Measurements from ENCODE around the gene ANKRD23. TPM values are rescaled to one million over a fixed set of nuclear protein-coding genes. Genes with fewer than 3 reads are reported as not detected.

The ANKRD23 gene
- total RNA-seq, 4 donors from 2014 or later: 3.0 to 8.2 (median 3.2) TPM

GRCh38 chr2:96801786-96802595 lies 41.8 kb downstream of the ANKRD23 start:
- no peaks in the 10 kb centered on the region for H3K9me3 ChIP-seq
- intact Hi-C loops (cut with DNase I): loop anchor here (10.0 kb wide), 2 partner anchors 167 to 277 kb away; partner anchors contain the start of gene KANSL3
- 89 to 94% methylated on average over 6 to 10 of the region's 10 CpGs for whole genome bisulfite sequencing, 2 donors

GRCh38 chr2:96801005-96801785 lies 42.6 kb downstream of the ANKRD23 start:
- H3K27ac ChIP-seq: no peak overlapping the region
- H3K4me3 ChIP-seq (replicated peaks in 1 of 3): no peak overlapping the region
- H3K27me3 ChIP-seq: no peaks in the 10 kb centered on the region
- TF ChIP-seq CTCF (IDR thresholded peaks at IDR 0.05): peak; percentile 69 to 97 (median 94)
- TF ChIP-seq POLR2A (IDR thresholded peaks at IDR 0.05): no peak
- H3K9me3 ChIP-seq: no peaks in the 10 kb centered on the region
- H3K4me1 ChIP-seq: peaks cover 3 to 4% of the 10 kb centered on the region in 2 donors
- peak; percentile 89 to 91 for DNase-seq
- intact Hi-C loops (cut with DNase I): loop anchor here (10.0 kb wide), 2 partner anchors 166 to 276 kb away; partner anchors contain the start of gene KANSL3
- H3K36me3 ChIP-seq: peaks cover 0 to 4% of the 10 kb centered on the region in 2 donors
- 36 to 74% methylated on average over 5 to 13 of the region's 15 CpGs for WGBS, 2 donors

More at GRCh38 chr2:96801786-96802595, 41.8 kb downstream of the ANKRD23 start:
- Histone ChIP-seq H3K36me3 (peaks cover 0 to 2% of the 10 kb centered on the region in 2 donors), H3K4me3 (replicated peaks in 1 of 3) (no peak overlapping the region), H3K27me3 (no peaks in the 10 kb centered on the region), H3K27ac (no peak overlapping the region), H3K4me1 (peaks cover 3 to 4% of the 10 kb centered on the region in 2 donors)
- DNase-seq: no peak
- no peak for TF ChIP-seq CTCF (IDR thresholded peaks at IDR 0.05)
- TF ChIP-seq POLR2A (IDR thresholded peaks at IDR 0.05): no peak

- peaks cover 3 to 4% of the 10 kb centered on the region in 2 donors for H3K4me1 ChIP-seq
- H3K9me3 ChIP-seq: no peaks in the 10 kb centered on the region
- intact Hi-C loops (cut with DNase I): loop anchor here (10.0 kb wide), 2 partner anchors 166 to 276 kb away; partner anchors contain the start of gene KANSL3
- no peak overlapping the region for H3K4me3 ChIP-seq (replicated peaks in 1 of 3)
- H3K27me3 ChIP-seq: no peaks in the 10 kb centered on the region
- no peak overlapping the region for H3K27ac ChIP-seq
- 87 to 95% methylated on average over 16 to 23 of the region's 27 CpGs for WGBS, 2 donors
- no peak for DNase-seq
- H3K36me3 ChIP-seq: peaks cover 0 to 4% of the 10 kb centered on the region in 2 donors
- TF ChIP-seq POLR2A (IDR thresholded peaks at IDR 0.05): no peak
- no peak for TF ChIP-seq CTCF (IDR thresholded peaks at IDR 0.05)
Measured at GRCh38 chr2:96800061-96801004, 43.5 kb downstream of the ANKRD23 start.

GRCh38 chr2:96799623-96799935 lies 44.2 kb downstream of the ANKRD23 start:
- Histone ChIP-seq H3K4me1 (peaks cover 3 to 4% of the 10 kb centered on the region in 2 donors), H3K4me3 (replicated peaks in 1 of 3) (no peak overlapping the region), H3K9me3 (no peaks in the 10 kb centered on the region), H3K27me3 (no peaks in the 10 kb centered on the region), H3K27ac (no peak overlapping the region), H3K36me3 (peaks cover 0 to 4% of the 10 kb centered on the region in 2 donors)
- TF ChIP-seq POLR2A (IDR thresholded peaks at IDR 0.05) (no peak), CTCF (IDR thresholded peaks at IDR 0.05) (no peak)
- 97 to 98% methylated on average over 8 of the region's 8 CpGs for WGBS, 2 donors
- intact Hi-C loops (cut with DNase I): no loop called here
- DNase-seq: no peak
